Epithelial cell of proximal tubule (primary cell): ENCODE measurements around the gene RIN1. TPM values are rescaled to one million over a fixed set of nuclear protein-coding genes. Genes with fewer than 3 reads are reported as not detected.

Source experiments
- DNase-seq: peaks from one replicate; pipeline ENCODE4 v3.0.0-alpha.2; 2011; ENCODE audit warnings: low read depth
- H3K4me3 ChIP-seq: 2 replicates; pipeline ENCODE4 v1.5.1; 2011; ENCODE audit warnings: low read depth, mild to moderate bottlenecking, low read length
- total RNA-seq: library from RNA; depleted of rRNA; stranded (reverse); fragments of >200 nt; gene quantifications from 2 replicates; pipeline ENCODE4 v1.2.3, GENCODE V29; 2015
- TF ChIP-seq, protein P1 (sequence below): conservative IDR thresholded peaks from 2 replicates; pipeline ENCODE4 v1.5.1; 2012; ENCODE audit warnings: low read depth, mild to moderate bottlenecking, low read length

RIN1 gene
- total RNA-seq, 1 donor from 2014 or later, result 18.9 TPM

GRCh38 chr11:66289548-66290329 lies 46.5 kb downstream of the RIN1 start:
- peak overlapping the region; percentile 94 for H3K4me3 ChIP-seq
- TF ChIP-seq, protein P1, sequence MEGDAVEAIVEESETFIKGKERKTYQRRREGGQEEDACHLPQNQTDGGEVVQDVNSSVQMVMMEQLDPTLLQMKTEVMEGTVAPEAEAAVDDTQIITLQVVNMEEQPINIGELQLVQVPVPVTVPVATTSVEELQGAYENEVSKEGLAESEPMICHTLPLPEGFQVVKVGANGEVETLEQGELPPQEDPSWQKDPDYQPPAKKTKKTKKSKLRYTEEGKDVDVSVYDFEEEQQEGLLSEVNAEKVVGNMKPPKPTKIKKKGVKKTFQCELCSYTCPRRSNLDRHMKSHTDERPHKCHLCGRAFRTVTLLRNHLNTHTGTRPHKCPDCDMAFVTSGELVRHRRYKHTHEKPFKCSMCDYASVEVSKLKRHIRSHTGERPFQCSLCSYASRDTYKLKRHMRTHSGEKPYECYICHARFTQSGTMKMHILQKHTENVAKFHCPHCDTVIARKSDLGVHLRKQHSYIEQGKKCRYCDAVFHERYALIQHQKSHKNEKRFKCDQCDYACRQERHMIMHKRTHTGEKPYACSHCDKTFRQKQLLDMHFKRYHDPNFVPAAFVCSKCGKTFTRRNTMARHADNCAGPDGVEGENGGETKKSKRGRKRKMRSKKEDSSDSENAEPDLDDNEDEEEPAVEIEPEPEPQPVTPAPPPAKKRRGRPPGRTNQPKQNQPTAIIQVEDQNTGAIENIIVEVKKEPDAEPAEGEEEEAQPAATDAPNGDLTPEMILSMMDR, result no peak
- no peak for DNase-seq

GRCh38 chr11:66288671-66289547 lies 47.3 kb downstream of the RIN1 start, which contains the start of gene YIF1A:
YIF1A (minus strand) TSS chr11:66289143; CDS start chr11:66288985, 158 bp downstream.
- H3K4me3 ChIP-seq, result peak within 1 kb of the TSS; percentile 94
- TF ChIP-seq, protein P1, result no peak
- peak; percentile 93 for DNase-seq

GRCh38 chr11:66287889-66288670 lies 48.2 kb downstream of the RIN1 start:
- TF ChIP-seq, protein P1, result no peak
- no peak for DNase-seq
- H3K4me3 ChIP-seq, result peak overlapping the region; percentile 94

DNA sequence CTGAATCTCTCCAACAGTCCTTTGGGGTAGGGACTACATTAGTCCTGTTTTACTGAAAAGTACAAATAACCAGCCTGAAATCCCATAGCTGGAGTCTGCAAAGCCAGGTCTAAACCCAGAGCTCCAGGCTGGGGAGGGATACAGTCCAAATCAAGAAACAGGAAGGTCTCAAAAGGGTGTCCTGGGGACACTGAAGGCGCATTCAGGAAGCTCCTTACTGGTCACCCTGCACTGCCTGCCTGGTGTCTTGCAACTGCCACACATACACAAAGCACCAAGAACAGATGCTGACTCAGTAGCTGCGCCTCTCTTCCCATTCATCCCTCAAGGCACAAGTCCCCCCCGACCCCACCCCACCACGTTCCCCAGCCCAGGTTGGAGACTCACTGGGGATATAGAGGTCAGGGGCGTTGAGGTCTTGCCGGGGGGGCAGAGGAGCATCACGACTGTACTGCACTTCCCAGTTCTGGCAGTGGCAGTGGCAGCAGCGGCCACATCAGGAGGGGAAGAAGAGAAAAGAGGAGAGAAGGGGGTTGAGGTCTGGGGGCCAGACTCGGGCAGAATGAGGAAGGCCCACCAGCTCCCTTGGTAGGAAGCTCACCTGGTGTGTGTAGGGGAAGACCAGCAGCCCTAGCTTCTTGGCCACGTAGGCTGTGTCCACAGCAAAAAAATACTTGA lies 48.9 kb downstream of the RIN1 start:
- DNase-seq, result no peak
- H3K4me3 ChIP-seq, result no peak overlapping the region

DNA sequence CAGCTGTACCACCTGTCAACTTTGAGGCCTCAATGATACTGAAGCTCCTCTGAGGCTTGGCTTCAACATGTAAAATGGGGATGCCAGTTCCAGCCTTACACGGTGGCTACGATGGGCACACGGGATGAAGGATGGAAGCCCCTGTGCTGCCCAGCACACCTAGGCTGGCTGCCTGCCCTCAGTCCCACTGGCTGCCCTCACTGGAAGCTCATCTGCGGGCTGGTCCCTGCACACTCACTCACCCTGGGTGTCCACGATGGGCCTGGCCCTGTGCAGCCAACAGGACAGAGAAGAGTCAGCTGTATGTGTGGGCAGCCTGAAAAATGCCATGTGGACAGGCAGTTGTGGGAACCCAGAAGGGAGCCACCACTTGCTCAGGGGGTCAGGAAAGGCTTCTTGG lies 49.5 kb downstream of the RIN1 start:
- TF ChIP-seq, protein P1, result no peak
- no peak for DNase-seq
- H3K4me3 ChIP-seq, result no peak overlapping the region

More for the DNA sequence above, 48.9 kb downstream of the RIN1 start:
- TF ChIP-seq, protein P1, result no peak
